Stimulated activated CD4-positive, alpha-beta T cell treated with anti-CD3 and anti-CD28 coated beads, TNF-alpha, amount 100 ng/mL, for 24 hours (primary cell): ENCODE measurements around the gene SHC2.
"Not testable (repeated sequence)": the region's sequence is repeated elsewhere in the genome, so short reads cannot be mapped to it uniquely, and the experiment has no call there.

ENCODE experiments used
- DNase-seq, 3 experiments: peaks; one replicate each; pipeline ENCODE4 v3.0.0-alpha.2; 2020; ENCODE audit warnings: low read depth in 3 of 3

SHC2 gene

GRCh38 chr19:389255-389934 is 71.4 kb downstream of the SHC2 start:
- no peak for DNase-seq

GRCh38 chr19:388691-389090 is 72.1 kb downstream of the SHC2 start:
- DNase-seq, result no peak

DNA sequence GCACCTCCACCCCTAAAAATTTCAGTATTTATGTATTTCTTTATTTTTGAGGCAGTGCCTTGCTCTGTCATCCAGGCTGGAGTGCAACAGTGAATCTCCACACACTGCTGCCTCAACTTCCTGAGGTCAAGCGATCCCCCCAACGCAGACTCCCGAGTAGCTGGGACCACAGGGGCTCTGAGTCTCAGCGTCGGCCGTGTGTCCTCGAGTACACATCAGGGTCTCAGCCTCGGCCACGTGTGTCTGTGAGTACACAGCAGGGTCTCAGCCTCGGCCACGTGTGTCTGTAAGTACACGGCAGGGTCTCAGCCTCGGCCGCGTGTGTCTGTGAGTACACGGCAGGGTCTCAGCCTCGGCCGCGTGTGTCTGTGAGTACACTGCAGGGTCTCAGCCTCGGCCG is 73.1 kb downstream of the SHC2 start:
- no peak for DNase-seq

DNA sequence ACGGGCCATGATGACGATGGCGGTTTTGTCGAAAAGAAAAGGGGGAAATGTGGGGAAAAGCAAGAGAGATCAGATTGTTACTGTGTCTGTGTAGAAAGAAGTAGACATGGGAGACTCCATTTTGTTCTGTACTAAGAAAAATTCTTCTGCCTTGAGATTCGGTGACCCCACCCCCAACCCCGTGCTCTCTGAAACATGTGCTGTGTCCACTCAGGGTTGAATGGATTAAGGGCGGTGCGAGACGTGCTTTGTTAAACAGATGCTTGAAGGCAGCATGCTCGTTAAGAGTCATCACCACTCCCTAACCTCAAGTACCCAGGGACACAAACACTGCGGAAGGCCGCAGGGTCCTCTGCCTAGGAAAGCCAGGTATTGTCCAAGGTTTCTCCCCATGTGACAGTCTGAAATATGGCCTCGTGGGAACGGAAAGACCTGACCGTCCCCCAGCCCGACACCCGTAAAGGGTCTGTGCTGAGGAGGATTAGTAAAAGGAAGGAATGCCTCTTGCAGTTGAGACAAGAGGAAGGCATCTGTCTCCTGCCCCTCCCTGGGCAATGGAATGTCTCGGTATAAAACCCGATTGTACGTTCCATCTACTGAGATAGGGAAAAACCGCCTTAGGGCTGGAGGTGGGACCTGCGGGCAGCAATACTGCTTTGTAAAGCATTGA is 74.1 kb downstream of the SHC2 start:
- not testable (repeated sequence) for DNase-seq

GRCh38 chr19:386189-386588 is 74.6 kb downstream of the SHC2 start:
- DNase-seq, result not testable (repeated sequence)

DNA sequence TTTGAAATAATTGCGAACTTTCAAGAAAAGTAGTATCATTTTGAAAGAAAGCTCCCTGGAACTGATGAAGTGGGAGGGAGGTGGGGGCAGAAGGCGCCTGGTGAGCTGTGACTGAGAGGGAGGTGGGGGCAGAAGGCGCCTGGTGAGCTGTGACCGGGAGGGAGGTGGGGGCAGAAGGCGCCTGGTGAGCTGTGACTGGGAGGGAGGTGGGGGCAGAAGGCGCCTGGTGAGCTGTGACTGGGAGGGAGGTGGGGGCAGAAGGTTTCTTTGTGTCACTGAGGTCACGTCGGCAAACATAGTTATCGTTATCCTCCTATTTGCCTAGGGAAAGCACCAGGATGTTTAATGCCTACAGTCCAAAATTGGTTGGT is 76.0 kb downstream of the SHC2 start:
- DNase-seq, result no peak

DNA sequence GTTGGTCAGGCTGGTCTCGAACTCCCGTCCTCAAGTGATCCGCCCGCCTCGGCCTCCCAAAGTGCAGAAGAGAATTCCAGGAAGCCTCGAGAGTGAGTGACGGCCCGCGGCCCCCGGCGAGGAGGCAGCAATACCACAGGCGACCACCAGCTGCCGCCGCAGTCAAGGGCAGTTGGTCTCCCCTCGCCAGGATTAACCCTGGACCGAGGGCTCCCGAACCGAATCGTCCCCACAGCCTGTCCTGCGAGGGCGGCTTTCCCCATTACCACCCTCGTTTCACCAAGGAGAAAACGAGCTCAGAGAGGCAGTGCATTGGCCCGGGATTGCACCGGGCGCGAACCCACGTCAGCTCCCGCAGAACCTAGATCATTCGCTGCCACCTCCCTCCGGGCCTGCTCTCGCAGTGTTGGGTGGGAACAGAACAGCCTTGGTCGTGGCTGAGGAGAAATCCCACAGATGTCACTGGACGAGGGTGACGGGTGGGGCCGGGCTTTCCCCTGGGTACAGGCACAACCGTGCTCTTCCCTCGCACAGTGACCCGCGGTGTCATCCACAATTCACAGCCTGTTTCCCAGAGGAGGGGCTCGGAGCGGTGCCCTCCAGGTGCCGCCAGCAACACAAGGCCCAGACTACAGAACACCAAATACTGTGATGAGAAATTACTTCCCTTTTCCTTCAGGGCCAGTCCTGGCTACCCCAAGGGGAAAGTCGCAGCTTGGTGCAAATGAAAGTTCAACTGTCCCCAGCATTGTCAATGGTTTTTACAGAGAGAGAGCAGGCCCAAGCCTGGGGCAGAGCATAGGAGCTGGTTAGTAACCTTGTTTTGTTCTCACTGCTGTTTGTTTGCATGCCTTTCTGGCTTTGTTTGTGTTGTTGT is 76.7 kb downstream of the SHC2 start:
- DNase-seq, result no peak

GRCh38 chr19:383040-383439 is 77.8 kb downstream of the SHC2 start:
- no peak for DNase-seq

GRCh38 chr19:382578-382977 is 78.3 kb downstream of the SHC2 start:
- peak; percentile 9 to 47 (median 37) for DNase-seq

DNA sequence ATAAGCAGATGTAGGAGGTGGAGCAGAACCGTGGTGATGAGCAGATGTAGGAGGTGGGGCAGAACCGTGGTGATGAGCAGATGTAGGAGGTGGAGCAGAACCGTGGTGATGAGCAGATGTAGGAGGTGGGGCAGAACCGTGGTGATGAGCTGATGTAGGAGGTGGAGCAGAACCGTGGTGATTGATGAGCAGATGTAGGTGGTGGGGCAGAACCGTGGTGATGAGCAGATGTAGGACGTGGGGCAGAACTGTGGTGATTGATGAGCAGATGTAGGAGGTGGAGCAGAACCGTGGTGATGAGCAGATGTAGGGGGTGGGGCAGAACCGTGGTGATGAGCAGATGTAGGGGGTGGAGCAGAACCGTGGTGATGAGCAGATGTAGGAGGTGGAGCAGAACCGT is 78.9 kb downstream of the SHC2 start:
- DNase-seq, result not testable (repeated sequence)

- DNase-seq, result not testable (repeated sequence)
Measured at GRCh38 chr19:380618-381219, 80.1 kb downstream of the SHC2 start.

DNA sequence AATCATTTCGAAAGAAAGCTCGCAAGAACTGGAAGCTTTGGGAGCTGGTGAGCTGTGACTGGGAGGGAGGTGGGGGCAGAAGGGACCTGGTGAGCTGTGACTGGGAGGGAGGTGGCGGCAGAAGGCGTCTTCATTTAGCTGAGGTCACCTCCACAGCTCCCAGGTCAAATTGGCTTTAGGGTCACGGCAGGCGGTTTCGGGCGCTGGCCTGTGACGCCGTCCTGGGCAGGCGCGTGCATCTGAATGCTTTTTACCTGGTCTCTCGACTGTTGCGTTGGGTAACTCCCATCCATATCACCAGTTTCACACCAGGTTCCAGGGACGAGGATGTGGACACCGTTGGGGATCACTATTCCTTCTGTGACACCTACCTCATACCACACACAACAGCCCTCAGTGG is 81.0 kb downstream of the SHC2 start:
- no peak for DNase-seq

- no peak for DNase-seq
Measured at GRCh38 chr19:378706-379105, 82.1 kb downstream of the SHC2 start.

DNA sequence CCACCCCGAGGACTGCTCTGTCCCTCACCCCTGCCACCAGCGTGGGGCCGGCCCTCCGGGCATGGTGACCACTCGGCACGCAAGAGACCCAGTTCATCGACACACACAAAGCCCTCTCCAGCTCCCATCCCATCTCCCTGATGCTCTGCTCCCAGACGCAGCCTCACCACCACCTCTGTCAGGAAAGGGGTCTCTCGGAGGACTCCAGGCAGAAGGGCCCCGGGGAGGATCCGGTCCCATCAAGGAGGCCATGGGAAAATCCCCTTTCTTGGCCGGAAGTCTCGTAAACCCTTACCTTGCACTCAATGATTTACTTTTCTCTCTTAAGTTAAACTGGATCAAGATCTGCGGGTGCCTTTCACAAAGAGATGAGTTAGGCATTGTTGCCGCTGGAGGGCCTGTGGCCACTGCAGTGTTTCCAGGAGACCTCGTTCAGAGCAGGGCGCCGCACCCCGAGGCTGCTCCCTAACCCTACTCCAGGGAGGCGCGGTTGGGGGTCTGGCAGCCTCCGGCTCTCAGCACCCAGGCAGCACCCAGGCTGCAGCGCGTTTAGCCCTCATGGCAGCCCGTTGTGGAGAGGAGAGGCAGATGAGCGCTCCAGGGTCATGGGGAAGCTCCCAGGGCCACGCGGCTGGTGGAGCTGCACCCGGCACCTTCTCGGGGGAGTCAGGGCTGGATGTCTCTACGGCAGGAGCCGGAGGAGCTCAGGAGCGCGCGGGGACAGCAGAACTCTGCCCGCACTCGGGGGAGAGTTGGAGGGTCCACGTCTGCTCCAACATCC is 82.8 kb downstream of the SHC2 start:
- no peak for DNase-seq

GRCh38 chr19:376111-376470 is 84.7 kb downstream of the SHC2 start:
- DNase-seq, result no peak

- DNase-seq, result no peak
Measured at GRCh38 chr19:375395-376110, 85.3 kb downstream of the SHC2 start.

- no peak for DNase-seq
Measured at GRCh38 chr19:374886-375235, 86.0 kb downstream of the SHC2 start.

DNA sequence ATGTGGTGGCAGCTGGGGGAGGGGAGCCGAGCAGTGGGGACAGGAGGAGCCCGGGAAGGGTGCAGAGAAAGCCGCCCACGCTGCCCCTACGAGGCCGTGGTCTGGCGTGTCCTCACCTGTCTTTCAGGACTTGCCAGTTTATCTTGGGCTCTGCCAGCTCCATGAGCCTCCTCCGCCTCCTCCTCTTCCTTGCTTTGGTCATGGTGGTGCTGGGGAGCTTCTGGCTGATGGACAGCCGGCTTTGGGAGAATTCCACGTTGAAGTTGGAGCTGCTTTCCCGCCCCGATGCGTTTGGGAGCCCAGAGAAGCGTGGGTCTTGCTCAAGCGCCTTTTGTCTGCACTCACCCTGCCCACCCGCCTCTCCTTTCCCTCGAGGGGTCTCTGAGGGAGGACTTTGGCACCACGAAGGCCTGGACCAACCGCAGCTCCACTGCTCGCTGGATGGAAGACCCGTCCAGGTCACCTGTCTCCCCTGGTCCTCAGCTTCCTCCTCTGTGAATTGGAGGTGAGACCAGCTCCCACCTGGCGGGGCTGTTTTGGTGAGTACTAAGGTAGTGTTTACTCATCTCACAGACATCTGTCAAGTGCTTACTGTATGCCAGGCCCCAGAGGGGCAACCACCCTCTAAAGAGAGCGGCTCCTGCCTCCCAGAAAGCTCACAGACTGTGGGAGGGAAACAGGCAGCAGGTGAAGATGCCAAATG is 86.5 kb downstream of the SHC2 start:
- no peak for DNase-seq

- DNase-seq, result no peak
Measured at GRCh38 chr19:373391-374182, 87.2 kb downstream of the SHC2 start.
